Cardiac fibroblast (primary cell): ENCODE data around the gene GARS1.
"Not testable (repeated sequence)": the region's sequence is repeated elsewhere in the genome, so short reads cannot be mapped to it uniquely, and the experiment has no call there.

Experiments used
- DNase-seq, 2 donors: peaks; one replicate each; pipeline versions ENCODE4 v3.0.0 to v3.0.0-alpha.2; 2010; ENCODE audit warnings: low read depth in 2 of 2
- H3K4me3 ChIP-seq, 2 donors: replicated peaks in 1 of 2; 1 replicate in 1 of 2; 2 replicates in 1 of 2; pipeline ENCODE4 v1.5.1; 2011; ENCODE audit warnings: low read depth in 2 of 2, low read length in 2 of 2, mild to moderate bottlenecking in 2 of 2, moderate library complexity in 1 of 2
- TF ChIP-seq, protein P1 (sequence below): IDR thresholded peaks from one replicate; pipeline ENCODE4 v1.5.1; 2011; ENCODE audit warnings: low read depth, mild to moderate bottlenecking, low read length, inconsistent platforms

GARS1 gene

GRCh38 chr7:30567081-30567480, 27.6 kb upstream of the GARS1 start:
- DNase-seq, result no peak
- no peak overlapping the region for H3K4me3 ChIP-seq
- TF ChIP-seq, protein P1, sequence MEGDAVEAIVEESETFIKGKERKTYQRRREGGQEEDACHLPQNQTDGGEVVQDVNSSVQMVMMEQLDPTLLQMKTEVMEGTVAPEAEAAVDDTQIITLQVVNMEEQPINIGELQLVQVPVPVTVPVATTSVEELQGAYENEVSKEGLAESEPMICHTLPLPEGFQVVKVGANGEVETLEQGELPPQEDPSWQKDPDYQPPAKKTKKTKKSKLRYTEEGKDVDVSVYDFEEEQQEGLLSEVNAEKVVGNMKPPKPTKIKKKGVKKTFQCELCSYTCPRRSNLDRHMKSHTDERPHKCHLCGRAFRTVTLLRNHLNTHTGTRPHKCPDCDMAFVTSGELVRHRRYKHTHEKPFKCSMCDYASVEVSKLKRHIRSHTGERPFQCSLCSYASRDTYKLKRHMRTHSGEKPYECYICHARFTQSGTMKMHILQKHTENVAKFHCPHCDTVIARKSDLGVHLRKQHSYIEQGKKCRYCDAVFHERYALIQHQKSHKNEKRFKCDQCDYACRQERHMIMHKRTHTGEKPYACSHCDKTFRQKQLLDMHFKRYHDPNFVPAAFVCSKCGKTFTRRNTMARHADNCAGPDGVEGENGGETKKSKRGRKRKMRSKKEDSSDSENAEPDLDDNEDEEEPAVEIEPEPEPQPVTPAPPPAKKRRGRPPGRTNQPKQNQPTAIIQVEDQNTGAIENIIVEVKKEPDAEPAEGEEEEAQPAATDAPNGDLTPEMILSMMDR, result no peak

DNA sequence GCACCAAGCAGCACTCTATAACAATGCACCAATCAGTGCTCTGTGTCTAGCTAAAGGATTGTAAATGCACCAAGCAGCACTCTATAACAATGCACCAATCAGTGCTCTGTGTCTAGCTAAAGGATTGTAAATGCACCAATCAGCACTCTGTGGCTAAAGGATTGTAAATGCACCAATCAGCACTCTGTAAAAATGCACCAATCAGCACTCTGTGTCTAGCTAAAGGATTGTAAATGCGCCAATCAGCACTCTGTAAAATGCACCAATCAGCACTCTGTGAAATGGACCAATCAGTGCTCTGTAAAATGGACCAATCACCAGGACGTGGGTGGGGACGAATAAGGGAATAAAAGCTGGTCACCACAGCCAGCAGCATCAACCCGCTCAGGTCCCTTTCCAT, 24.4 kb upstream of the GARS1 start:
- not testable (repeated sequence) for DNase-seq, H3K4me3 ChIP-seq

DNA sequence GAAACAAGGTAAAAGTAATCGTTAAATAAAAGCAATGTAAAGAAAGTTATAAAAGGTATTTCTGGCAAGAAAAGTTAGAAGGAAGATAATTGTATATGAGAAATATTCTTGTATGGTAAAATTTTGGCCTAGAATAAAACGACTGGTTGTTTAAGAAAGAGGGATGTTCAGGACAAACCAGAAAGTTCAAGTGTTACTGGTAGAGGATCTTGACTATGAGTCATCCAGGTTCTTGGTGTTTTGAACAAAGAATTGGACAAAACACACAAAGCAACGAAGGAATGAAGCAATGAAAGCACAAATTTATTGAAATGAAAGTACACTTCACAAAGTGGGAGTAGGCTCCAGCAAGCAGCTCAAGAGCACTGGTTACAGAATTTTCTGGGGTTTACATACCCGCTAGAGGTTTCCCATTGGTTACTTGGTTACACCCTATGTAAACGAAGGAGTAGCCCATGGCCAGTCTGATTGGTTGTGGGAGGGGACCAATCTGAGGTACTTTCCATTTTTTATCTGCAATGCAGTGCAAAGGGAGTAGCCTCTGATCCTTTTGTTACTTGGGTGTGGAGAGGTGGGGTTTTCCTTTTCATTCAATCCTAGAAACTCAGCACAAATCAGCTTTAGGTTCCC, 22.4 kb upstream of the GARS1 start:
- TF ChIP-seq, protein P1, result no peak
- H3K4me3 ChIP-seq, result no peak overlapping the region
- DNase-seq, result peak in 1 of 2 donors; percentile 28

GRCh38 chr7:30575910-30576309, 18.8 kb upstream of the GARS1 start:
- no peak for DNase-seq

DNA sequence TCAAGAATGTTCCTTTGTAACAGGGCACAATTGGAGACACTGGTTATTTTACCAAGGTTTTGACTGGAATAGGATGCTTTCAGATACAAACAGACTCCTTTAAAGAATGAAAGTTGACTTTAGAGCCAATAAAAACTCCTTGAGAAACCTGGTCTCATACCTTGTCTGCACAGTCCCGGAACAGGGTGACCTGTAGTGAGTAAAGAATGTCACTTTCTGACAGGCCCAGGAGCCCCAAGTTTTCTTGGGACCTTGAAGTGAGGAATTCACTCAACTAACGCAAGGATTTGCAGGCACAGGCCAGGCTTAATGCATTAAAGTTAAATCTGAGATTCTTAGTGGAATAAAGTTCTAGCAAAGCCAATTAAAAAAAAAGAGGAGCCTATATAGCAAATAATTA, 11.5 kb upstream of the GARS1 start:
- TF ChIP-seq, protein P1, result no peak
- no peak for DNase-seq
- no peak overlapping the region for H3K4me3 ChIP-seq

More at GRCh38 chr7:30575910-30576309, 18.8 kb upstream of the GARS1 start:
- TF ChIP-seq, protein P1, result no peak
- H3K4me3 ChIP-seq, result no peak overlapping the region

DNA sequence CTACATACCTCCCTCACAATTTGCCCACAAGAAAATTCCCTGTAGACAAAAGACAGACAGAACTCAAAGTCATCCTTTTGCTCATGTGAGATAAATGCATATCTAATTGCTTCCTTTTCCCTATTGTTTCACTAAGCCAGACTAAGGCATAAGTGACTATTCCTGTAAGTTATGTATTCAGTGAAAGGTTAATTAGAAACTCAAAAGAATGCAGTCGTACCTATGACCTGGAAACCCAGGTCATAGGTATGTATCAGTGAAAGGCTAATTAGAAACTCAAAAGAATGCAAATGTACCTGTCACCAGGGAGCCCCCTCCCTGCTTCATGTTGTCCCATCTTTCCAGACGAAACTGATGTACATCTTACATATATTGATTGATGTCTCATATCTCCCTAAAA, 10.3 kb upstream of the GARS1 start:
- TF ChIP-seq, protein P1, result no peak
- DNase-seq, result no peak
- H3K4me3 ChIP-seq, result no peak overlapping the region

GRCh38 chr7:30584965-30585364, 9.7 kb upstream of the GARS1 start:
- TF ChIP-seq, protein P1, result no peak
- no peak overlapping the region for H3K4me3 ChIP-seq
- no peak for DNase-seq
